ENCODE results near the gene COL23A1.

Gene COL23A1

DNA sequence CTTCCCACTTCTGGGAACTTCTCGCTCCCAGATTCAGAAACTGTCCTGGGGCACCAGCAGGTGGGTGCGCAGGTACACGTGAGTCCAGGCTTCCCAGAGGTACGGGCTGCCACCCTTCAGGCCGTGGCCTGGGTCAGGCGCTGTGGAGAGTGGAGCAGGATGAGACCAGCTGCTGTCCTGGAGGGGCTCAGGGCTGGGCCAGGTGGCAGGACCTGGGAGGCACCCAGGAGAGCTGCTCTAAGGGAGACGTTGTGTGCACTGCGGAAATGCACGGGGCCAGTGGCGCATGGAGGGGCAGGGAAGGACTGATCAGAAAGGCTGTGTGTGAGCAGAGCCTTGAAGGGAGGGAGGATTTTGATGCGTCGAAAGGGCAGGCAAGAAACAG, 222.5 kb downstream of the COL23A1 start:
- peaks cover 18% of the 10 kb centered on the region for H3K36me3 Mint-ChIP-seq (ENCODE audit: low read depth)
- H3K9me3 Mint-ChIP-seq, result peaks cover 5% of the 10 kb centered on the region
- peak overlapping the region; percentile 37 to 81 (median 69) for H3K27ac Mint-ChIP-seq
- TF ChIP-seq, protein P1, sequence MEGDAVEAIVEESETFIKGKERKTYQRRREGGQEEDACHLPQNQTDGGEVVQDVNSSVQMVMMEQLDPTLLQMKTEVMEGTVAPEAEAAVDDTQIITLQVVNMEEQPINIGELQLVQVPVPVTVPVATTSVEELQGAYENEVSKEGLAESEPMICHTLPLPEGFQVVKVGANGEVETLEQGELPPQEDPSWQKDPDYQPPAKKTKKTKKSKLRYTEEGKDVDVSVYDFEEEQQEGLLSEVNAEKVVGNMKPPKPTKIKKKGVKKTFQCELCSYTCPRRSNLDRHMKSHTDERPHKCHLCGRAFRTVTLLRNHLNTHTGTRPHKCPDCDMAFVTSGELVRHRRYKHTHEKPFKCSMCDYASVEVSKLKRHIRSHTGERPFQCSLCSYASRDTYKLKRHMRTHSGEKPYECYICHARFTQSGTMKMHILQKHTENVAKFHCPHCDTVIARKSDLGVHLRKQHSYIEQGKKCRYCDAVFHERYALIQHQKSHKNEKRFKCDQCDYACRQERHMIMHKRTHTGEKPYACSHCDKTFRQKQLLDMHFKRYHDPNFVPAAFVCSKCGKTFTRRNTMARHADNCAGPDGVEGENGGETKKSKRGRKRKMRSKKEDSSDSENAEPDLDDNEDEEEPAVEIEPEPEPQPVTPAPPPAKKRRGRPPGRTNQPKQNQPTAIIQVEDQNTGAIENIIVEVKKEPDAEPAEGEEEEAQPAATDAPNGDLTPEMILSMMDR (IDR thresholded peaks at IDR 0.05; ENCODE audit: unreplicated experiment in 3 of 3), result no peak
- peaks cover 19% of the 10 kb centered on the region for H3K27me3 Mint-ChIP-seq (ENCODE audit: low read depth)
- no peak overlapping the region for H3K4me3 Mint-ChIP-seq
- H3K4me1 Mint-ChIP-seq, result peaks cover 71% of the 10 kb centered on the region

DNA sequence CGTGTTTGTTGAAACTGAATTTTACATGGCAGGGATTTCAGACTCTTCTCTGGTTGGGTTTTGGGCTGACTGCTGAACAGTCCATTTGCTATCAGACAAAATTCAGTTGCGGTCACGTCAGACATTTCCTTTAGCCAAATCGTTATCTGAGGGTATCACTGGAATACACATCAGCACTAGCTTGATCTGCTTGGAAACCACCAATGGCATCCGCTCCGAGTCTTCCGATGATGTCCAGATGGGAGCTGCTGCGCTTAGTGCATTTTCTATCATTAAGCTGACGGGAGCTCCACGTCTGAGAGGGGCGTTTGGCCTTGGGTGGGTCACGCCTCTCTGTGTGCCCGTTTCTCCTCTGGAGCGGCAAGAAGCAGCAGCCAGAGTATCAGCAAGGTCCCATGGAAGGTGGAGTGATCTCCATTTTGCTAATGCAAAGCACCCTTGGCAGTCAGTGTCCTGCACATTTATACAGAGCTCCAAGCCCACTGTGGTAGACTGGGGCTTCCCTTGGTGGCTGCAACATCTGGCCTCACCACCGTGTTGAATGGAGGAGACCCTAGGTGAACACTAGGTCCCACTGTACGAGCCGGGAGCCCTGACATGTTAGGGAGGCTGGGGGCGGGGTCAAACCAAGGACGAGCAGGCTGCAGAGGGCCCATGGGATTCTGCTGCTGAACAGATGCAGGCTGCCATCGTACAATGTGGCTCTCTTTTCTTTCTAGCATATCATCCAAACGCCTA, 223.0 kb downstream of the COL23A1 start:
- Mint-ChIP-seq H3K27me3 (ENCODE audit: low read depth) (peaks cover 16% of the 10 kb centered on the region), H3K36me3 (ENCODE audit: low read depth) (peaks cover 18% of the 10 kb centered on the region), H3K9me3 (peaks cover 5% of the 10 kb centered on the region), H3K4me1 (peaks cover 72% of the 10 kb centered on the region), H3K27ac (peak overlapping the region in 2 of 3 experiments; percentile 69 to 81), H3K4me3 (no peak overlapping the region)
- TF ChIP-seq, protein P1 (IDR thresholded peaks at IDR 0.05; ENCODE audit: unreplicated experiment in 3 of 3), result no peak

DNA sequence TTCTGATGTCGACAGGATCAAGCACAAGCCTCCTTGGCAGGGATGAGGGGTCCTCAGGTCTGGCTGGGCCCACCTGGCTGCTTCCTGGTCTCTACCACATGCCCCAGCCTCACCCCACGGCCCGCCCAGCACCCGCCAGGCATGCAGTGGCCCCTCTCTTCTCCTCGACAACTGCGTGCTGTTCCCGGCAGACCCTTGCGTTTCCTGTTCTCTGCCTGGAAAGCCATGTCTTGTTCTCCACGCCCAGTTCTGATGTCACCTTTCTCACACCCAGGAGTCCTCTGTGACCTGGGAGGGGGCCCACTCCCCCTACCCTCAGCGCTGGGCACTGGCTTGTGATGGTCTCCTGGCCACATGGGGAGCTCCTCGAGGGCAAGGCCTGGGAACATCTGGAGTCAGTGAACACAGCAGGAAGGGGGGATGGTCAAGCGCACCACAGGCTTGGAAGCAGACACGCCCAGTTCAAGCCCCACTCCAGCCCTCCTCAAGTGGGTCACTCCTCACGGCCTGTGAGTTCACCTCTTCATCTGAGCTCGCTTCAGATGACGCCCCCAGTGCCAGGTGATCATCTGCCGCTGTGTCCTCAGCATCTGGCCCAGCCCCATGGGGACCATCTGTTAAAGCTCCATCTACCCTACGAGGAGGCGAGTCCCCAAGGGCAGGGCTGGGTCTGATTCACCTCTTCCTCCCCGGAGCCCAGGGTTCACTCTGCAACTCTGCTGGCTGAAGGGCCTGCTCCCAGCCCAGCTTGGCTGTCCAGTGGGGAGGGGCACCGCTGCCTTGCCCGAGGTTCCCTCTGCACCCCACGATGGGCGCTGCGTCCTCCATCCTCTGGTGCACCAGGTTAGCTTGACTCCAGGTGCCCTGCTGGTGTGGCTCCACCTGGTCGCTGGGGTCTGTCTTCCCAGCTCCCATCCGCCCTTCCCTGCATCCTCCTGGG, 224.4 kb downstream of the COL23A1 start:
- H3K36me3 Mint-ChIP-seq (ENCODE audit: low read depth), result peaks cover 18% of the 10 kb centered on the region
- H3K9me3 Mint-ChIP-seq, result peaks cover 5% of the 10 kb centered on the region
- TF ChIP-seq, protein P1 (IDR thresholded peaks at IDR 0.05; ENCODE audit: unreplicated experiment in 3 of 3), result no peak
- H3K27me3 Mint-ChIP-seq (ENCODE audit: low read depth), result peaks cover 17% of the 10 kb centered on the region
- peak overlapping the region; percentile 69 to 83 (median 76) for H3K27ac Mint-ChIP-seq
- H3K4me1 Mint-ChIP-seq, result peaks cover 76% of the 10 kb centered on the region
- no peak overlapping the region for H3K4me3 Mint-ChIP-seq

DNA sequence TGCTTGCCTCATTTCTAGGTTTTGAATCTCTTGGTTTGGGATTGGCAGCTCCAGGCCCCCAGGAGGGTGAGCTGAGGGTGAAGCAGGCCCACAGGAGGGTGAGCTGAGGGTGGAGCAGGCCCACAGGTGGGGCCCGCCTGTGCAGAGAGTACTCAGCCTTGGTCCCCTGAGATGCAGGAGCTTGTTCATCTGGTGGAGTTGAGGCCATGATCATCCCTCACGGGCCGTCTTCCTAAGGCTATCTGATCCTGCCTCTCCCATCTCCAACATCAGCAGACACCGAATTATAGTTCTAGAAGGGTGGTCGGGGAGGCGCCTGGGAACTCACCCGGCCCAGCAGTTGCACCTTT, 225.9 kb downstream of the COL23A1 start:
- TF ChIP-seq, protein P1 (IDR thresholded peaks at IDR 0.05; ENCODE audit: unreplicated experiment in 3 of 3), result no peak

DNA sequence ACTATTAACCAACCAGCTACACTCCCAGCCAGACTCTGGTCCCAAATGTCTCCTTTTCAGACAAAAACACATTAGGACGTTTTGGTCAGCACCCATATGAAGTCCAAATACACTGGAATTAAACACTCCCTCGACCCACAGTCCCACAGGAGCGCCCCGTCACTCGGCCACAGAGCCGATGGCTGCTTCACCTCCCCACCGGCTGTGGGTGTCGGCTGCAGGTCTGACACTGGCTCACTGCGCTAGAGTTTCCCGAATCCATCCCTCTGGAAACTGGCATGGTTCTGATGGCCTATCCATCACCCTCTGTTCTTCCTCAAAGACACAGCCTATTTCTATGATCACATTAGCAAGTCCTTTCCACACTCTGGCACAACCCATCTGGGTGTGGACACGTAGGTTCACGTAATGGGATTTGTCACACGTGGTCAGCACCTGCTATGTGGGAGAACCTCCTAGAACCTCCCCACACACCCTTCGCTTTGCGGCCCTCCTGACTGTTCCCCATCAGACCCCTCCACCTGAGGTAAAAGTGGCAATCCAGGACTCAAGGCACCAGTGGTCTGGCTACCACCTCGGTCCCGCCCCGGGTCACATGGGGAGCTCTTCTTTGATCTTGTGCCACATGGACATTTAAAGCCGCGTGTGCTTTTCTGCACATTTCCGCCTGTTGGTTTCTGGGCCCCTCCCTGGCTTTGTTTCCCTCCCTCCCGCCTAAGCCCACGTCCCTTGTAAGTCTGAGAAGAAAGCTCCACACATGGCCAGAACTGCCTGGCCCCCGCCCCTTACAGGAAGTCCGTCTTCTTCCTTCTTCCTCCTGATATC, 226.5 kb downstream of the COL23A1 start:
- Mint-ChIP-seq H3K27ac (peak overlapping the region; percentile 52 to 62 (median 55)), H3K4me3 (no peak overlapping the region), H3K27me3 (ENCODE audit: low read depth) (peaks cover 22% of the 10 kb centered on the region), H3K4me1 (peaks cover 78% of the 10 kb centered on the region), H3K9me3 (no peaks in the 10 kb centered on the region), H3K36me3 (ENCODE audit: low read depth) (peaks cover 5% of the 10 kb centered on the region)
- TF ChIP-seq, protein P1 (IDR thresholded peaks at IDR 0.05; ENCODE audit: unreplicated experiment in 3 of 3), result no peak

More for the DNA sequence above, 225.9 kb downstream of the COL23A1 start:
- H3K9me3 Mint-ChIP-seq, result peaks cover under 1% of the 10 kb centered on the region
- H3K4me3 Mint-ChIP-seq, result no peak overlapping the region
- H3K36me3 Mint-ChIP-seq (ENCODE audit: low read depth), result peaks cover 7% of the 10 kb centered on the region
- peak overlapping the region; percentile 52 to 62 (median 55) for H3K27ac Mint-ChIP-seq
- H3K27me3 Mint-ChIP-seq (ENCODE audit: low read depth), result peaks cover 22% of the 10 kb centered on the region
- H3K4me1 Mint-ChIP-seq, result peaks cover 76% of the 10 kb centered on the region

Data from nephron (organoid).